Endothelial cell (in vitro differentiated cells): Measurements from ENCODE around the gene CAT. TPM values are rescaled to one million over a fixed set of nuclear protein-coding genes. Genes with fewer than 3 reads are reported as not detected.

Experiments
- DNase-seq: peaks from one replicate; pipeline ENCODE4 v3.0.0; 2021; ENCODE audit warnings: low spot score
- H3K27ac Mint-ChIP-seq: one replicate; pipeline ENCODE4 v1.8.0; 2021; ENCODE audit warnings: mixed read lengths, inconsistent platforms; ENCODE audit not compliant: unreplicated experiment
- H3K27me3 Mint-ChIP-seq: one replicate; pipeline ENCODE4 v1.8.0; 2021; ENCODE audit warnings: mild to moderate bottlenecking, moderate library complexity, mixed read lengths, inconsistent platforms; ENCODE audit not compliant: unreplicated experiment
- H3K36me3 Mint-ChIP-seq: one replicate; pipeline ENCODE4 v1.8.0; 2021; ENCODE audit warnings: mild to moderate bottlenecking, low read depth, mixed read lengths, inconsistent platforms; ENCODE audit not compliant: unreplicated experiment
- H3K4me1 Mint-ChIP-seq: one replicate; pipeline ENCODE4 v1.8.0; 2021; ENCODE audit warnings: mild to moderate bottlenecking, mixed read lengths, inconsistent platforms; ENCODE audit not compliant: unreplicated experiment
- H3K4me3 Mint-ChIP-seq: one replicate; pipeline ENCODE4 v1.8.0; 2021; ENCODE audit warnings: mild to moderate bottlenecking, mixed read lengths, inconsistent platforms; ENCODE audit not compliant: unreplicated experiment
- H3K9me3 Mint-ChIP-seq: one replicate; pipeline ENCODE4 v1.8.0; 2021; ENCODE audit warnings: mixed read lengths, inconsistent platforms; ENCODE audit not compliant: unreplicated experiment
- CTCF ChIP-seq: fragments of 200-600 bp; sonication (generic); IDR thresholded peaks from one replicate; pipeline ENCODE4 v1.5.0; 2021; ENCODE audit warnings: antibody characterized with exemption; ENCODE audit not compliant: unreplicated experiment
- total RNA-seq: library from RNA; stranded (reverse); fragmentation: NEBNext Ultra II Directional; extraction: Animal tissue kit (Norgen Biotek cat#: 25700); gene quantifications from one replicate; pipeline ENCODE4 v1.2.1, GENCODE V29; 2021; ENCODE audit not compliant: unreplicated experiment

Gene CAT
- total RNA-seq, 1 donor from 2014 or later: 30.2 TPM

DNA sequence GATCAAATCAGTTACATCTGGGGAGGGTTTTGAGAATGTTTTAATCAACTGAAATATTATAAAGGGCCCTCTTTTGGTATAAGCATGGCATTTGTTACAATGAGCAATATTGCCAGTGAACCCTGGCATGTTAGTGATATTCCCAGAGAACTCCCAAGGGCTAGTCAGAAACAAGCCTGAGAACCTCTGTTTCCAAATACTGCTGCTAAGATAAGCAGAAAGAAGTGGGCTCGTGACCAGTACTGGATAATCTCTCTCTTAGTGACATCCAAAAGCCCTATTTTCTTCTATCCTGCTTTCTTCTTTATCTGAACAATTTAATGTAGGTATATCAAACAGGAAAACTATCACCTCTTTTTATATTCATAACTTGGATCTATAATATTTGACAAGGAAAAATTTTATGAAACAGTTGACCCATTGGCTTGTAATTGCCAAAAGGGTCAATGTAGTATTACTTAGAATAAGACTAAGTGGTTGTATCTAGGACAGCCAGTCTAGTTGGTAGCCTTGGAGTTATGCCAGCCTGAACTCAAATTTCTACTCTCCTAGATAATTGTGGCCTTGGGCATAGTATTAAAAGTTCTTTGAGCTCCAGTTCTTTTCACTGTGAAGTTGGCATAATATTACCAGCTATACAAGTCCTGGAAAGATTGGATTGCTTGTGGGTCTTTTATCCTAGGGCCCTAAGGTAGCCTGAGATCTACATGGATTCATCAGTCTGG lies 15.7 kb downstream of the CAT start:
- H3K4me1 Mint-ChIP-seq: no peaks in the 10 kb centered on the region
- peaks cover 4% of the 10 kb centered on the region for H3K36me3 Mint-ChIP-seq
- TF ChIP-seq CTCF: no peak
- no peak overlapping the region for H3K4me3 Mint-ChIP-seq
- no peak overlapping the region for H3K27ac Mint-ChIP-seq
- H3K9me3 Mint-ChIP-seq: no peaks in the 10 kb centered on the region
- H3K27me3 Mint-ChIP-seq: no peaks in the 10 kb centered on the region
- DNase-seq: no peak

DNA sequence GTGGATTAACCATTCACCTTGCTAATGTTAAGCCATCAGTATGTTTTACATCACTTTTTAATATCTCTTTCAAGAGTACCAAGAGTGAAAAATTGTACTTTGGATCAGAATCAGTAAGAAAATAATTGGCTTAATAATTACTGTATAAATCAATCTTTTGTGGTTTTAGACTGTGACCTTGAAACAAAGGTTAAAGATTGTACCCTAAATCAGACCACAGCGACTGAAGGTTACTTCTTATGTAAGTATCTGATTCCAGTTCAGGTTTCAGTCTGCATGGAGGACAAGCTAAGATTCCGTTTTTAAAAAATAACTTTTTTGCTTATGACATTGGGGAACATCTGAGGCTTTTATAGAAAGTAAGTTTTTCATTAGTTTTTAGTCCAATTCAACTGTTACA lies 18.9 kb downstream of the CAT start:
- TF ChIP-seq CTCF: no peak
- DNase-seq: no peak
- Mint-ChIP-seq H3K4me1 (no peaks in the 10 kb centered on the region), H3K27me3 (no peaks in the 10 kb centered on the region), H3K27ac (no peak overlapping the region), H3K36me3 (peaks cover 13% of the 10 kb centered on the region), H3K4me3 (no peak overlapping the region), H3K9me3 (no peaks in the 10 kb centered on the region)

- TF ChIP-seq CTCF: no peak
- H3K36me3 Mint-ChIP-seq: peaks cover 21% of the 10 kb centered on the region
- no peak for DNase-seq
- no peak overlapping the region for H3K27ac Mint-ChIP-seq
- H3K27me3 Mint-ChIP-seq: no peaks in the 10 kb centered on the region
- no peaks in the 10 kb centered on the region for H3K9me3 Mint-ChIP-seq
- no peak overlapping the region for H3K4me3 Mint-ChIP-seq
- H3K4me1 Mint-ChIP-seq: no peaks in the 10 kb centered on the region
Measured at GRCh38 chr11:34458525-34458924, 19.8 kb downstream of the CAT start.

DNA sequence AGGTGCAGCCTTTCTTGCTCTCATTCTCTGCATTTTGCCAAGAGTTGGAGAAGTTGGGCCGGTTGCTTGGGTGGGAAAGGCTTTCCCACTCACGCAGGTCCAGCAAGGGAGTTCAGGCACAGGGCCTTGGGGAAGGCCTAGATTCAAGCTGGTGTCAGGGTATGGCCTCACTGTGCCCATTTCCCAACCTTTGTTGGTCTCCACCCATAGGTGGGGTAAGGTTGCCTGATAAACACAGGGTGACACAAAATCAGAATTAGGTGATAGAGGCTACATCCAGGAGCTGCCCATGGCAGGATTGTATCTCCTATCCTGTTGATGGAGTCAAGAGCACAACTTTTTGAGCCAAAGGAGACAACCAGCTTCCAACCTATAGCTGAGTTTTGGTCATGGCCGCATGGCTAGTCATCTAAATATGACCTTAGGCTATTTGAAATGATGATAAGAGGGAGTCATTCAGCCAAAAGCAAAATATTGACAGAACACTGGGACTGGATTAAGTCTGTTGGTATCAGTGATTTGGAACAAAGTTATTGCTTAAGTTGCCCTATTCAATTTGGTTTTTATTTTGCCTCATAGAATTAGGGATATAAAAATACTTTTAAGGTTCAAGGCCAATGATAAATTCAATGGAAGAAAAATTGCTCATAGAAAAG lies 20.9 kb downstream of the CAT start:
- Mint-ChIP-seq H3K36me3 (peaks cover 32% of the 10 kb centered on the region), H3K27me3 (no peaks in the 10 kb centered on the region), H3K4me1 (no peaks in the 10 kb centered on the region), H3K4me3 (no peak overlapping the region), H3K27ac (no peak overlapping the region), H3K9me3 (no peaks in the 10 kb centered on the region)
- TF ChIP-seq CTCF: no peak
- DNase-seq: no peak

DNA sequence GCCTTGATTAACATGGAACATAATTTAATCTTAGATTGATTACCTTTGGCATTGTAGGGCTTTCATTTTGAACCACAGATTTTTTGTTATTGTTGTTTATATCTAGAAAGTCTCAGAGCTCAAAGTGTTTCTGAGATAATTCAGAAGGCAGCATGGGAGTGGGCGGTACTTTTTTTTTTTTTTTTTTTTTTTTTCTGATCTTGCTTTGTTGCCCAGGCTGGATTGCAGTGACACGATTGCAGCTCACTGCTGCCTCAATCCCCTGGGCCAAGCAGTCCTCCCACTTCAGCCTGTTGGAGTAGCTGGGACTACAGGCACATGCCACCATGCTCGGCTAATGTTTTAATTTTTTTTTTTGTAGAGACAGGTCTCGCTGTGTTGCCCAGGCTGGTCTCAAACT lies 21.5 kb downstream of the CAT start:
- no peak overlapping the region for H3K27ac Mint-ChIP-seq
- H3K9me3 Mint-ChIP-seq: no peaks in the 10 kb centered on the region
- no peak overlapping the region for H3K4me3 Mint-ChIP-seq
- TF ChIP-seq CTCF: no peak
- no peaks in the 10 kb centered on the region for H3K4me1 Mint-ChIP-seq
- DNase-seq: no peak
- peaks cover 37% of the 10 kb centered on the region for H3K36me3 Mint-ChIP-seq
- no peaks in the 10 kb centered on the region for H3K27me3 Mint-ChIP-seq
